ENCODE data around the gene PWWP2A.

The PWWP2A gene

GRCh38 chr5:160087199-160087598 is 32.1 kb downstream of the PWWP2A start:
- H3K9me3 ChIP-seq (ENCODE audit: severe bottlenecking) = no peaks in the 10 kb centered on the region
- no peaks in the 10 kb centered on the region for H3K27me3 ChIP-seq (ENCODE audit: insufficient read depth, low read depth, severe bottlenecking)
- peaks cover under 1% of the 10 kb centered on the region for H3K36me3 ChIP-seq
- no peak for TF ChIP-seq CTCF (IDR thresholded peaks at IDR 0.05; ENCODE audit: low read depth, low read length)
- no peak overlapping the region for H3K27ac ChIP-seq
- no peak overlapping the region for H3K4me3 ChIP-seq (ENCODE audit: low read depth, low read length)
- no peak for DNase-seq

DNA sequence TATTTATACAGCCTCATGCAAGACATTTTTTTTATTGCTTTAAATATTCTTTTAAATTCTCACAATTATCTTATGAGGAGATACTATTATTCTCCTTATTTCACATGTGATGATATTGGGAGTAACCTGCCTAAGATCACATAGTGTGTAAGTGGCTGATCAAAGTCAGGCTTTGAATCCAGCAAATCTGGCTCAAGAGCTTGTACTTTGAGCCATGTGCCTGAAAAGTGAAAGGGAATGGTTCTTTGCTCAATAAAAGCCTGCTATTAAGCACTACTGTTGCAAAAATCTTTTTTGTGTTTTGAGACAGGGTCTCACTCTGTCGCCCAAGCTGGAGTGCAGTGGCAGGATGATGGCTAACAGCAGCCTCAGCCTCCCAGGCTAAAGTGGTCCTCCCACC is 35.1 kb downstream of the PWWP2A start:
- Histone ChIP-seq H3K27me3 (ENCODE audit: insufficient read depth, low read depth, severe bottlenecking) (no peaks in the 10 kb centered on the region), H3K4me3 (ENCODE audit: low read depth, low read length) (no peak overlapping the region), H3K9me3 (ENCODE audit: severe bottlenecking) (no peaks in the 10 kb centered on the region), H3K27ac (no peak overlapping the region), H3K36me3 (no peaks in the 10 kb centered on the region)
- DNase-seq = no peak
- TF ChIP-seq CTCF (IDR thresholded peaks at IDR 0.05; ENCODE audit: low read depth, low read length) = no peak

DNA sequence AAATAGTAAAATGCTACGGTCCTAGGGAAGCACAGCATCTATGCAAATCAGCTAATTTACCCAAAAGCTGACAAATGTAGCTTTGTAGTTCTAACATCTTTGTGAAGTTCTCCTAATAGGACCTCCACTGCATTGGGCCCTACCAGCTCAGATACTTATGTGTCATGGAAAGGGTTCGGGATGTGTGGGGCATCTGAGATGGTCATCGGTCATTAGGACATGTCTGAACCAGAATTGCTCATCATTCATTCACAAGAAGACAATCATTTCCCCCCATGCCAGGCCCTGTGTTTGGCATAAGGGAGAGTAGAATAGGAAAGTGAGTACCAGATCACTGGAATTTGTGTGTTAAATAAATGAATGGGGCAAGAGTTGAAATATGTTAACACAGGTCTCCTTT is 35.7 kb downstream of the PWWP2A start:
- no peaks in the 10 kb centered on the region for H3K9me3 ChIP-seq (ENCODE audit: severe bottlenecking)
- H3K27me3 ChIP-seq (ENCODE audit: insufficient read depth, low read depth, severe bottlenecking) = no peaks in the 10 kb centered on the region
- no peak overlapping the region for H3K27ac ChIP-seq
- H3K36me3 ChIP-seq = no peaks in the 10 kb centered on the region
- DNase-seq = no peak
- H3K4me3 ChIP-seq (ENCODE audit: low read depth, low read length) = no peak overlapping the region
- TF ChIP-seq CTCF (IDR thresholded peaks at IDR 0.05; ENCODE audit: low read depth, low read length) = no peak

GRCh38 chr5:160082614-160083500 is 36.4 kb downstream of the PWWP2A start:
- TF ChIP-seq CTCF (IDR thresholded peaks at IDR 0.05; ENCODE audit: low read depth, low read length) = no peak
- Histone ChIP-seq H3K36me3 (peaks cover 1% of the 10 kb centered on the region), H3K4me3 (ENCODE audit: low read depth, low read length) (no peak overlapping the region), H3K9me3 (ENCODE audit: severe bottlenecking) (no peaks in the 10 kb centered on the region), H3K27me3 (ENCODE audit: insufficient read depth, low read depth, severe bottlenecking) (no peaks in the 10 kb centered on the region), H3K27ac (no peak overlapping the region)
- DNase-seq = no peak

DNA sequence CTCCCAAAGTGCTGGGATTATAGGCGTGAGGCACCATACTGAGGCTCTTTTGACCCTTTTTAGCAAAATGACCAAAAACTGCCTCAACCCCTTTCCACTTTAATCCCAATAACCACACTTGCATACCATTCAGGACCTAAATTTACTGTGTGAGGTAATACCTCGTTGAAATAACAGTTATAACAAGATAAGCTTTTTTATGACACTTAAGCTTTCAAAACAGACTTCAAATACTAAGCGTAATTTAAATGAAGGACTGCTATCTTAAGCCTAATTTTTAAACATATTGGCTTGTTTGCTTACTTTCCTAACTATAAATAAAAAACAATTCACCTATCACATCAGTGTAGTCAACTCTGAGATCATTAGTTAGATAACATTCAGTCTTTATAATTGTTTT is 37.8 kb downstream of the PWWP2A start:
- Histone ChIP-seq H3K4me3 (ENCODE audit: low read depth, low read length) (no peak overlapping the region), H3K36me3 (peaks cover 7% of the 10 kb centered on the region), H3K27ac (no peak overlapping the region), H3K9me3 (ENCODE audit: severe bottlenecking) (no peaks in the 10 kb centered on the region), H3K27me3 (ENCODE audit: insufficient read depth, low read depth, severe bottlenecking) (no peaks in the 10 kb centered on the region)
- no peak for TF ChIP-seq CTCF (IDR thresholded peaks at IDR 0.05; ENCODE audit: low read depth, low read length)
- no peak for DNase-seq

DNA sequence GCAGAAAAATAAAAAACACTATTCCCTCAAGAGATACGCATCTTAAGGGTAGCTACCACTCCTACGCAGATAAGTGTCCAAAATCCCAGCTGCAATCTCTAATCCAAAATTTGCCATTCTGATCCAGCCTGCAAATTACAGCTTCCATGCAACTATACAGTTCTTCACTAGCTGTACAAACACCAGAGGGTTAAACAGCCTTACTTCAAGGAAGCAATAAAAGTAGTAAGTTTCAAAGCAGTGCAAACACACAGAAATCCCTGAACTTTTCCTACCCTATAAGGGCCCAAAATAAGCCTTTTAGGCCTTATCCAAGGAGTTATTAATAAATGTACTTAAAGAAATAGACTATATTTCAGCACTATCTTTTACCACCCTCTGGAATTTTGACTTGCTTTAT is 39.5 kb downstream of the PWWP2A start:
- Histone ChIP-seq H3K27me3 (ENCODE audit: insufficient read depth, low read depth, severe bottlenecking) (no peaks in the 10 kb centered on the region), H3K9me3 (ENCODE audit: severe bottlenecking) (no peaks in the 10 kb centered on the region), H3K4me3 (ENCODE audit: low read depth, low read length) (no peak overlapping the region), H3K36me3 (peaks cover 7% of the 10 kb centered on the region), H3K27ac (no peak overlapping the region)
- no peak for TF ChIP-seq CTCF (IDR thresholded peaks at IDR 0.05; ENCODE audit: low read depth, low read length)
- DNase-seq = no peak
